ENCODE data around the gene ACOXL. TPM values are rescaled to one million over a fixed set of nuclear protein-coding genes. Genes with fewer than 3 reads are reported as not detected.

ACOXL gene
- total RNA-seq, 1 donor from 2014 or later, result 0.20 TPM

DNA sequence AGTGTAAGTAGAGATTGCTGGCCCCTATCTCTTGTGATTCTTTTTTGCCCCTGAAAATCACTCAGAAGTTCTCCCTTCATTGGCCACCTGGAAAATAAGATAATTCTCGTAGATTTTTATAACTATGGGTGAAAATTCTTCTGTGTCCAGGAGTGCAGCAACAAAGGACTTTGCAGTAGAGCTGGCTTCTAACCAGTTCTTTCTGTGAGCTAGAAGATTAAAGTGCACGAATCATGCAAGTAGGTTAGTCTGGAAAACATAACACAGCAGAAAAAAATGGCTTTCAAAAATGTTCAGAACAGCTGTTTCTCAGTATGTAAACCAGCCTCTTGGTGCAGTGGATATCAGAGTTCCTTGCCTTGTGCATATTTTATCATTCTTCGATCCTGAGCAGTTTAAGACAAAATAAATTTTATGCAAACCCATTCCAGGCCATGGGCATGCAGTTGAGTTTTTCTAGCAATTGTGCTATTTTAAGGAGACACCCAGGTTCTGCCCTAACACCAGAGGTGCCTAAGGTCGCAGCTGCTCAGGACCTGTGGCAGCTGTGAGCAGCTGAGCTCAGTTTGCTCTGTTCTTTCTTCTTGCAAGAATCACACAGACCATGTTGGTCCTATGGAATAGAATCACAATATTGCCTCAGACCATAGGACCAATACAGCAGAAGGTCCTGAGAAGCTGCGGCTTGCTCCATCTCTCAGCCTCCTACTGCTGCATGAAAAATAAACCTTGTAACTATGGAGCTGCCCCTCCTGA lies 307.4 kb downstream of the ACOXL start:
- DNase-seq (no peak), ATAC-seq (ENCODE audit: low read depth) (no peak)
- Mint-ChIP-seq H3K27ac (no peak overlapping the region), H3K4me1 (peaks cover 44% of the 10 kb centered on the region), H3K4me3 (no peak overlapping the region), H3K9me3 (no peaks in the 10 kb centered on the region), H3K36me3 (ENCODE audit: low read depth) (no peaks in the 10 kb centered on the region), H3K27me3 (no peaks in the 10 kb centered on the region)
- ChIA-PET CTCF (interaction anchor here (0.7 to 1.2 kb wide), 2 partner anchors 20 to 228 kb away, joined by 3 read pairs; no protein-coding TSS in a partner anchor), POLR2A (no interaction called here)
- intact Hi-C loops (cut with micrococcal nuclease), result no loop called here
- TF ChIP-seq, protein P1, sequence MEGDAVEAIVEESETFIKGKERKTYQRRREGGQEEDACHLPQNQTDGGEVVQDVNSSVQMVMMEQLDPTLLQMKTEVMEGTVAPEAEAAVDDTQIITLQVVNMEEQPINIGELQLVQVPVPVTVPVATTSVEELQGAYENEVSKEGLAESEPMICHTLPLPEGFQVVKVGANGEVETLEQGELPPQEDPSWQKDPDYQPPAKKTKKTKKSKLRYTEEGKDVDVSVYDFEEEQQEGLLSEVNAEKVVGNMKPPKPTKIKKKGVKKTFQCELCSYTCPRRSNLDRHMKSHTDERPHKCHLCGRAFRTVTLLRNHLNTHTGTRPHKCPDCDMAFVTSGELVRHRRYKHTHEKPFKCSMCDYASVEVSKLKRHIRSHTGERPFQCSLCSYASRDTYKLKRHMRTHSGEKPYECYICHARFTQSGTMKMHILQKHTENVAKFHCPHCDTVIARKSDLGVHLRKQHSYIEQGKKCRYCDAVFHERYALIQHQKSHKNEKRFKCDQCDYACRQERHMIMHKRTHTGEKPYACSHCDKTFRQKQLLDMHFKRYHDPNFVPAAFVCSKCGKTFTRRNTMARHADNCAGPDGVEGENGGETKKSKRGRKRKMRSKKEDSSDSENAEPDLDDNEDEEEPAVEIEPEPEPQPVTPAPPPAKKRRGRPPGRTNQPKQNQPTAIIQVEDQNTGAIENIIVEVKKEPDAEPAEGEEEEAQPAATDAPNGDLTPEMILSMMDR (IDR thresholded peaks at IDR 0.05), result no peak

DNA sequence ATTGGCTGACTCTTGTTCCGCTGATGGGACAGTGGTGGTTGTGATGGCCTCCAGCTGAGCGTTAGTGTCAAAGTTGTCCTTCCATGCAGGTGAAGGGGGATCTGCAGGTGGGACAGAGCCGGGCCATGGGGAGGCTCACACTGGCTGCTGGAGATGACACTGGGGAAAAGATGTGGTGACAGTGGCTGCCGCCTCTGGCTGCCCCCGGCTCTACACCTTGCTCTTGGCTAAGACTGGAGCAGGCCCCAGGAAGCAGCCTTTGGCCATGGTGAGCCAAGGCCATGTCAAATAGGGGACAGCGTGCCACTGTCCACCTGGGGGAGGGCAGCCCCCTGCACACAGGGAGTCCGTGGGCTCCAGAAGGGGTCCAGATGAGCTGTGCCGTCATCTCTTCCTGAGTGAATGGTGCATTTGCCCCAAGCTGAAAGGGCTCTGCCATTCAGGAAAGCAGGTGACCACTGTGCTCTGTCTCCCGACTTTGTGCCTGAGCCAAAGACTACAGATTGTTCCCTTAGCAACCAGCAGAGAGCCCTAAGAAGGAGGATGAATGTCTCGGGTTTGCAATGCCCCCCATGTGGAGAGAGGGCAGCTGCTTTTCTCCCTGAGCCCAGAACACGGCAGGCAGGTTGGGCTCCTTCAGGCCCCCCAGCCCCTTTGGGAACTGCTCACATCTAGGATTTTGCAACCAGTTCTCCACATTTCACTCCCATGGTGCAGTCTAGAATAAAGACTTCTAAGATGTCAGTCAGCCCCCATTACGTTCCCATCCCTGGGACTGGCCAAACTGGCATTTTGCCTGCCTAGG lies 309.2 kb downstream of the ACOXL start:
- intact Hi-C loops (cut with micrococcal nuclease), result no loop called here
- Mint-ChIP-seq H3K4me1 (peaks cover 33% of the 10 kb centered on the region), H3K27me3 (no peaks in the 10 kb centered on the region)

DNA sequence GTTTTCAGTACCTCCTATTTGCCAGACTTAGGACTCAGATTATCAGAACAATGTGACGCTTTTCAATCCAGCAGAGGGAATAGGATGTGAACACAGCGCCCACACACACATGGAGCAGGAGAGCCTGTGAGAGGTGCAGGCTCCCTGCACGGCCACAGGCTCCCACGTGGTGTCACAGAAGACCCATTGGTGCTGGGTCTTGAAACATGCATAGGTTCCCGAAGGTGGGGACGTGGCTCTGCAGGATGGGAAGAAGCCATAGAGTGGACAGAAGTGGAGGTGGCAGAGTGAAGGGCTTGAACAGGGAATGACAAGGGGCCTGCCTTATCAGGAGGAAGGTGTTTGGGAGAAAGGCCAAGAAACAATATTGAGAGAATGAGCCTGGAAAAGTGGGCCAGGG lies 309.9 kb downstream of the ACOXL start:
- ChIA-PET POLR2A (no interaction called here), CTCF (no interaction called here)
- no peaks in the 10 kb centered on the region for H3K36me3 Mint-ChIP-seq (ENCODE audit: low read depth)
- no peaks in the 10 kb centered on the region for H3K9me3 Mint-ChIP-seq
- no peaks in the 10 kb centered on the region for H3K27me3 Mint-ChIP-seq
- H3K4me1 Mint-ChIP-seq, result peaks cover 27% of the 10 kb centered on the region
- no peak for DNase-seq
- no peak overlapping the region for H3K4me3 Mint-ChIP-seq
- H3K27ac Mint-ChIP-seq, result no peak overlapping the region
- intact Hi-C loops (cut with micrococcal nuclease), result no loop called here
- TF ChIP-seq, protein P1 (IDR thresholded peaks at IDR 0.05), result no peak
- no peak for ATAC-seq (ENCODE audit: low read depth)

More for the DNA sequence above, 309.2 kb downstream of the ACOXL start:
- no peak for DNase-seq
- ChIA-PET CTCF (no interaction called here), POLR2A (no interaction called here)
- no peak overlapping the region for H3K27ac Mint-ChIP-seq
- TF ChIP-seq, protein P1 (IDR thresholded peaks at IDR 0.05), result no peak
- no peak overlapping the region for H3K4me3 Mint-ChIP-seq
- ATAC-seq (ENCODE audit: low read depth), result no peak
- H3K9me3 Mint-ChIP-seq, result no peaks in the 10 kb centered on the region
- H3K36me3 Mint-ChIP-seq (ENCODE audit: low read depth), result no peaks in the 10 kb centered on the region

DNA sequence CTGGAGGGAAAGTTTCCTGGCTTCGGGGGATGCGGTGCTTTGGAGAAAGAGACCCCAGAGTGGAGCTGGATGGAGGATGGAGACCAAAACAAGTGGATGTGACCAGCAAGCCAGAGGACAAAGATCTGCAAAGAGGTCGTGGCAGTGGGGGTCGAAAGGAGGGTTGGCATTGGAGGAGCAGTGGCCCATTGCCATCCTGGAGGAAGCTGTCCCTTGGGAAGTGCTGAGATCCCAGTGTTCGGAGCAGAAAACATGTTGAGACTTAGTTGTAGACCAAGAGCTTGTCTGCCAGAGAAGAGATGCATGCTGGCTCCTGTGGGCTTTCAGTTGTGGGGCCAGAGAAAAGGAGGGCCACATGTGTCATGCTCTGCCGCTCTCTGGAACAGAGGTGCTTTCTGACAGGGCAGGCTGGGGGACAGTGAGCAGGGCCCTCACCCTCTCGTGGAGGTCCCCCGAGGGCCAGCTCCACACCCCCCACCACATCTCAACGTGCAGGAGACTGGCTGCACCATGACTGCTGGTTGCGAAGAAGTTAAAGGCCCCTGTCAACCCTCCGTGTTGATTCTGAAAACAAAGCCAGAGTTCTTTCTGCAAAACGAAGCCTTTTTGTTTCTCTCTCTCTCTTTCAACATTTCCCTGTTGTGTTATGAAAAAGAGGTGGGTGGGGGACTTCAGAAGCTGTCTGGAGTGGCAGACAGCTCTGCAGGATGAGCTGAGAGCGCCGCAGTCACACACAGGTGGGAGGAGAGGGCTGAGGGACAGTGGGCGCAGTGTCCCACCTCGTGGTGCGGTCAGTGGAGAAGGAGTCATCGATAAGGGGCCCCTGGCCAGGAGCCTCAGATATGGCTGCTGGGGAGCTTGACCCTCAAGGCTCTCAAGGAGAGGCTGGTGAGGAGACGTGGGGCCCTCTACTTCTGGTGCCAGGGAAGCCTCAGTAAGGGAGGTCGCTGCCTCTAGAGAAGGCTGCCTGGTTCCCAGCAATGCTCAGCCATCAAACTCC lies 310.7 kb downstream of the ACOXL start:
- CTCF ChIA-PET, result no interaction called here
- TF ChIP-seq, protein P1 (IDR thresholded peaks at IDR 0.05), result no peak

More for the DNA sequence above, 310.7 kb downstream of the ACOXL start:
- no peak overlapping the region for H3K27ac Mint-ChIP-seq
- H3K9me3 Mint-ChIP-seq, result no peaks in the 10 kb centered on the region
- no peak overlapping the region for H3K4me3 Mint-ChIP-seq
- no peaks in the 10 kb centered on the region for H3K27me3 Mint-ChIP-seq
- peaks cover 19% of the 10 kb centered on the region for H3K4me1 Mint-ChIP-seq
- POLR2A ChIA-PET, result interaction anchor here (1.0 to 1.1 kb wide), 3 partner anchors 12 to 15 kb away, joined by 3 to 4 read pairs (median 3); no protein-coding TSS in a partner anchor
- ATAC-seq (ENCODE audit: low read depth) (peak; percentile 56), DNase-seq (no peak)
- intact Hi-C loops (cut with micrococcal nuclease), result no loop called here
- no peaks in the 10 kb centered on the region for H3K36me3 Mint-ChIP-seq (ENCODE audit: low read depth)
